C4-2B (cell line): ENCODE data around the gene KLLN.
"Not testable (repeated sequence)": the region's sequence is repeated elsewhere in the genome, so short reads cannot be mapped to it uniquely, and the experiment has no call there.

Experiments
- H3K27ac ChIP-seq: fragments of 450-650 bp; 2 replicates; pipeline ENCODE4 v1.5.1; 2017
- CTCF ChIP-seq: fragments of 450-650 bp; conservative IDR thresholded peaks from 2 replicates; pipeline ENCODE4 v1.5.1; 2017; ENCODE audit warnings: mild to moderate bottlenecking
- ZFX ChIP-seq: fragments of 450-650 bp; IDR thresholded peaks from 2 replicates; pipeline ENCODE4 v1.6.1; 2017

KLLN gene

GRCh38 chr10:87829986-87830729 is 33.2 kb downstream of the KLLN start:
- TF ChIP-seq CTCF (no peak), ZFX (no peak)
- H3K27ac ChIP-seq, result no peak overlapping the region

GRCh38 chr10:87829051-87829450 is 34.3 kb downstream of the KLLN start:
- not testable (repeated sequence) for H3K27ac ChIP-seq

GRCh38 chr10:87827681-87828080 is 35.7 kb downstream of the KLLN start:
- no peak overlapping the region for H3K27ac ChIP-seq
- TF ChIP-seq CTCF, result no peak
- no peak for TF ChIP-seq ZFX

GRCh38 chr10:87826653-87827052 is 36.7 kb downstream of the KLLN start:
- no peak overlapping the region for H3K27ac ChIP-seq
- no peak for TF ChIP-seq ZFX
- no peak for TF ChIP-seq CTCF

- H3K27ac ChIP-seq, result no peak overlapping the region
- TF ChIP-seq ZFX, result no peak
- no peak for TF ChIP-seq CTCF
Observed at GRCh38 chr10:87819289-87819585, 44.1 kb downstream of the KLLN start.

GRCh38 chr10:87818505-87819288 is 44.6 kb downstream of the KLLN start:
- peak overlapping the region; percentile 90 for H3K27ac ChIP-seq
- TF ChIP-seq CTCF, result no peak
- TF ChIP-seq ZFX, result no peak

- TF ChIP-seq ZFX (peak; percentile 92), CTCF (no peak)
- H3K27ac ChIP-seq, result peak within 1 kb of the TSS; percentile 90
Observed at GRCh38 chr10:87817609-87818504, 45.5 kb downstream of the KLLN start, which contains the start of gene ATAD1. Gene ATAD1 (minus strand): TSS chr10:87818226. CDS start chr10:87814599, 3,627 bp downstream.
